SK-N-SH (cell line): ENCODE data around the gene ELOVL6. TPM values are rescaled to one million over a fixed set of nuclear protein-coding genes. Genes with fewer than 3 reads are reported as not detected.

Experiments
- CTCF ChIA-PET: fragments of 300-600, 350-600 bp; formaldehyde crosslinking; extraction: SDS; loops from one replicate; lab custom pipeline; 2021; lab: Yijun Ruan, JAX
- POLR2A ChIA-PET: fragments of 350-600 bp; sonication (Branson Sonifier 250); formaldehyde crosslinking; extraction: SDS; loops from one replicate; lab custom pipeline; 2020; ENCODE audit warnings: antibody characterized with exemption, inconsistent platforms; lab: Yijun Ruan, JAX
- DNase-seq: peaks from one replicate; pipeline ENCODE4 v3.0.0; 2012
- H2AFZ ChIP-seq: fragments of 200-600 bp; sonication (generic); 2 replicates; pipeline ENCODE4 v1.8.1; 2016; ENCODE audit warnings: antibody characterized with exemption, mild to moderate bottlenecking, low read depth
- H3F3A ChIP-seq: fragments of 200-600 bp; sonication (generic); replicated peaks from 2 replicates; pipeline ENCODE3; 2016; ENCODE audit warnings: antibody characterized with exemption, mild to moderate bottlenecking; ENCODE audit not compliant: insufficient read depth
- H3K27ac ChIP-seq, 2 experiments: fragments of 200-500 bp in 1 of 2; fragments of 200-600 bp in 1 of 2; sonication (Bioruptor generic) in 1 of 2; sonication (generic), shearing (Covaris generic) in 1 of 2; 2 replicates each; pipeline versions ENCODE4 v1.5.1 to v1.6.1; 2014 to 2016; ENCODE audit warnings: low read depth in 2 of 2, inconsistent platforms in 1 of 2, low read length in 1 of 2, mild to moderate bottlenecking in 1 of 2, mixed read lengths in 1 of 2
- H3K27me3 ChIP-seq: fragments of 200-600 bp; sonication (generic), shearing (Covaris generic); 2 replicates; pipeline ENCODE4 v1.6.1; 2016; ENCODE audit warnings: mixed run types; ENCODE audit not compliant: insufficient read depth
- H3K36me3 ChIP-seq, 2 experiments: fragments of 200-500 bp in 1 of 2; fragments of 200-600 bp in 1 of 2; sonication (Bioruptor generic) in 1 of 2; sonication (generic) in 1 of 2; replicated peaks in 1 of 2; 2 replicates each; pipeline versions ENCODE3 to v1.5.1; 2014 to 2016; ENCODE audit warnings: low read length in 1 of 2, mild to moderate bottlenecking in 1 of 2; ENCODE audit not compliant: insufficient read depth in 2 of 2, control insufficient read depth in 1 of 2
- H3K4me1 ChIP-seq, 2 experiments: fragments of 200-500 bp in 1 of 2; fragments of 200-600 bp in 1 of 2; sonication (Bioruptor generic) in 1 of 2; sonication (generic), shearing (Covaris generic) in 1 of 2; 2 replicates each; pipeline versions ENCODE4 v1.5.1 to v1.6.1; 2014 to 2016; ENCODE audit warnings: low read depth in 1 of 2, low read length in 1 of 2, mixed run types in 1 of 2; ENCODE audit not compliant: insufficient read depth in 2 of 2, control insufficient read depth in 1 of 2
- H3K4me2 ChIP-seq: fragments of 200-600 bp; sonication (generic), shearing (Covaris generic); 2 replicates; pipeline ENCODE4 v1.6.1; 2017; ENCODE audit warnings: mixed run types
- H3K4me3 ChIP-seq, 2 experiments: fragments of 200-500 bp in 1 of 2; fragments of 200-600 bp in 1 of 2; sonication (Bioruptor generic) in 1 of 2; sonication (generic), shearing (Covaris generic) in 1 of 2; 2 replicates each; pipeline versions ENCODE4 v1.5.1 to v1.8.1; 2014 to 2016; ENCODE audit warnings: low read depth in 2 of 2, inconsistent platforms in 1 of 2, low read length in 1 of 2, mild to moderate bottlenecking in 1 of 2, mixed read lengths in 1 of 2, moderate library complexity in 1 of 2
- H3K79me2 ChIP-seq: fragments of 200-600 bp; sonication (generic); 2 replicates; pipeline ENCODE4 v1.8.1; 2017; ENCODE audit warnings: mild to moderate bottlenecking; ENCODE audit not compliant: insufficient read depth
- H3K9ac ChIP-seq: fragments of 200-600 bp; sonication (generic); 2 replicates; pipeline ENCODE4 v1.6.1; 2017; ENCODE audit warnings: mixed run types
- H3K9me2 ChIP-seq: fragments of 200-600 bp; sonication (generic); 2 replicates; pipeline ENCODE4 v1.6.1; 2017; ENCODE audit warnings: mixed run types
- H3K9me3 ChIP-seq: fragments of 200-600 bp; sonication (generic); 2 replicates; pipeline ENCODE4 v1.6.1; 2017; ENCODE audit warnings: mixed run types, mild to moderate bottlenecking, moderate library complexity
- H4K20me1 ChIP-seq: fragments of 200-600 bp; sonication (generic); 2 replicates; pipeline ENCODE4 v1.6.1; 2017; ENCODE audit warnings: mild to moderate bottlenecking, mixed run types; ENCODE audit not compliant: insufficient read depth
- CHD2 ChIP-seq: fragments of 150-350 bp; IDR thresholded peaks from 2 replicates; pipeline ENCODE4 v1.6.1; 2018; ENCODE audit warnings: low read length; ENCODE audit not compliant: partially characterized antibody
- EP300 ChIP-seq, 2 experiments: IDR thresholded peaks; 2 replicates each; pipeline versions ENCODE4 v1.4.0 to v1.6.1; 2012; ENCODE audit warnings: borderline replicate concordance in 1 of 2, low read depth in 1 of 2, low read length in 1 of 2
- FOSL2 ChIP-seq: IDR thresholded peaks from 2 replicates; pipeline ENCODE4 v1.4.0; 2012; ENCODE audit warnings: low read depth, mild to moderate bottlenecking, moderate library complexity, borderline replicate concordance
- FOXJ3 ChIP-seq: sonication (generic); formaldehyde crosslinking; IDR thresholded peaks from 2 replicates; pipeline ENCODE4 v1.5.1; 2020; ENCODE audit warnings: mild to moderate bottlenecking, missing genetic modification reagents
- GATA2 ChIP-seq: sonication (generic); formaldehyde crosslinking; IDR thresholded peaks from 2 replicates; pipeline ENCODE4 v1.5.0; 2020; ENCODE audit warnings: mild to moderate bottlenecking, missing genetic modification reagents
- MEF2A ChIP-seq: IDR thresholded peaks from 2 replicates; pipeline ENCODE4 v1.4.0; 2012; ENCODE audit warnings: low read depth, borderline replicate concordance
- MXI1 ChIP-seq: IDR thresholded peaks from 2 replicates; pipeline ENCODE4 v1.6.1; 2012; ENCODE audit warnings: mild to moderate bottlenecking, low read depth, low read length, improper control_type of control experiment
- NRF1 ChIP-seq: IDR thresholded peaks from 2 replicates; pipeline ENCODE4 v1.6.1; 2012; ENCODE audit warnings: low read depth, mild to moderate bottlenecking, low read length
- SMC3 ChIP-seq: IDR thresholded peaks from 2 replicates; pipeline ENCODE4 v1.6.1; 2012; ENCODE audit warnings: low read depth, low read length, improper control_type of control experiment
- TAF1 ChIP-seq: IDR thresholded peaks from 2 replicates; pipeline ENCODE4 v1.6.1; 2012; ENCODE audit warnings: low read depth, mild to moderate bottlenecking, low read length, moderate library complexity, borderline replicate concordance
- TCF12 ChIP-seq: IDR thresholded peaks from 2 replicates; pipeline ENCODE4 v1.4.0; 2012
- TEAD4 ChIP-seq: IDR thresholded peaks from 2 replicates; pipeline ENCODE4 v1.4.0; 2012; ENCODE audit warnings: mild to moderate bottlenecking, borderline replicate concordance; ENCODE audit not compliant: insufficient read depth
- YY1 ChIP-seq: IDR thresholded peaks from 2 replicates; pipeline ENCODE4 v1.4.0; 2012; ENCODE audit warnings: low read depth, mild to moderate bottlenecking
- WGBS: methylation state at CpG from one replicate; pipeline ENCODE4 v1.1.6; 2017; ENCODE audit warnings: low lambda C conversion rate; 5-methylcytosine and 5-hydroxymethylcytosine counted together
- polyA plus RNA-seq, 3 experiments: library from polyadenylated mRNA; depleted of rRNA; stranded (reverse); fragments of >200 nt; gene quantifications; 2 replicates each; pipeline ENCODE4 v1.2.3, GENCODE V29; 2012
- TF ChIP-seq, protein P1 (sequence below): IDR thresholded peaks from 2 replicates; pipeline ENCODE4 v1.4.0; 2012; ENCODE audit warnings: low read depth, borderline replicate concordance
- TF ChIP-seq, protein P2 (sequence below): IDR thresholded peaks from 2 replicates; pipeline ENCODE4 v1.4.0; 2012; ENCODE audit warnings: low read depth
- TF ChIP-seq, protein P3 (sequence below): fragments of 150-350 bp; IDR thresholded peaks from 2 replicates; pipeline ENCODE4 v1.6.1; 2016; ENCODE audit warnings: mild to moderate bottlenecking, low read depth, low read length
- TF ChIP-seq, protein P4 (sequence below): fragments of 150-350 bp; IDR thresholded peaks from 2 replicates; pipeline ENCODE4 v1.6.1; 2017; ENCODE audit warnings: antibody characterized with exemption, low read length, low read depth, borderline replicate concordance

Gene ELOVL6
- polyA plus RNA-seq, 1 of the 3 experiments (the other 2 are of a cell fraction): 9.0 TPM

DNA sequence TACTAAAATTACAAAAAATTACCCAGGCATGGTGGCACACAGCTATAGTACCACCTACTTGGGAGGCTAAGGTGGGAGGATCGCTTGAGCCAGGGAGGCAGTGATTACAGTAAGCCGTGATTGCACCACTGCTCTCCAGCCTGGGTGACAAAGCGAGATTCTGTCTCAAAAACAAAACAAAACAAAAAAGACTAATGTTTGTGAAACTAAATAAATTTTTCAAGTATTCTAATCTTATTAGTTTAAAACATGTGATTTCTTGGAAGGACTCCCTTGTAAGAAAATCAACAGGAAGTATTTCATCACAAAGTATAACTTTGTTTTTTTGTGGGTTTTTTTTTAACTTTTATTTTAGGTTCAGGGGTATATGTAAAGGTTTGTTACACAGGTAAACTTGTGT, 196.1 kb downstream of the ELOVL6 start:
- Histone ChIP-seq H3K27ac (no peak overlapping the region), H3K4me3 (no peak overlapping the region)
- no peak for TF ChIP-seq MXI1
- TF ChIP-seq NRF1: no peak
- TF ChIP-seq, protein P1, sequence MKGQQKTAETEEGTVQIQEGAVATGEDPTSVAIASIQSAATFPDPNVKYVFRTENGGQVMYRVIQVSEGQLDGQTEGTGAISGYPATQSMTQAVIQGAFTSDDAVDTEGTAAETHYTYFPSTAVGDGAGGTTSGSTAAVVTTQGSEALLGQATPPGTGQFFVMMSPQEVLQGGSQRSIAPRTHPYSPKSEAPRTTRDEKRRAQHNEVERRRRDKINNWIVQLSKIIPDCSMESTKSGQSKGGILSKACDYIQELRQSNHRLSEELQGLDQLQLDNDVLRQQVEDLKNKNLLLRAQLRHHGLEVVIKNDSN: no peak
- TF ChIP-seq CHD2: no peak
- TF ChIP-seq FOXJ3 (CRISPR knock-in tag): no peak
- no peak for TF ChIP-seq YY1
- TF ChIP-seq, protein P2, sequence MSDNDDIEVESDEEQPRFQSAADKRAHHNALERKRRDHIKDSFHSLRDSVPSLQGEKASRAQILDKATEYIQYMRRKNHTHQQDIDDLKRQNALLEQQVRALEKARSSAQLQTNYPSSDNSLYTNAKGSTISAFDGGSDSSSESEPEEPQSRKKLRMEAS: no peak
- TF ChIP-seq FOSL2: no peak
- TF ChIP-seq TEAD4: no peak
- no peak for TF ChIP-seq EP300 (IDR thresholded peaks at IDR 0.05; ENCODE audit: borderline replicate concordance in 1 of 2, low read depth in 1 of 2, low read length in 1 of 2)
- TF ChIP-seq, protein P3, sequence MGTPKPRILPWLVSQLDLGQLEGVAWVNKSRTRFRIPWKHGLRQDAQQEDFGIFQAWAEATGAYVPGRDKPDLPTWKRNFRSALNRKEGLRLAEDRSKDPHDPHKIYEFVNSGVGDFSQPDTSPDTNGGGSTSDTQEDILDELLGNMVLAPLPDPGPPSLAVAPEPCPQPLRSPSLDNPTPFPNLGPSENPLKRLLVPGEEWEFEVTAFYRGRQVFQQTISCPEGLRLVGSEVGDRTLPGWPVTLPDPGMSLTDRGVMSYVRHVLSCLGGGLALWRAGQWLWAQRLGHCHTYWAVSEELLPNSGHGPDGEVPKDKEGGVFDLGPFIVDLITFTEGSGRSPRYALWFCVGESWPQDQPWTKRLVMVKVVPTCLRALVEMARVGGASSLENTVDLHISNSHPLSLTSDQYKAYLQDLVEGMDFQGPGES: no peak
- TF ChIP-seq, protein P4, sequence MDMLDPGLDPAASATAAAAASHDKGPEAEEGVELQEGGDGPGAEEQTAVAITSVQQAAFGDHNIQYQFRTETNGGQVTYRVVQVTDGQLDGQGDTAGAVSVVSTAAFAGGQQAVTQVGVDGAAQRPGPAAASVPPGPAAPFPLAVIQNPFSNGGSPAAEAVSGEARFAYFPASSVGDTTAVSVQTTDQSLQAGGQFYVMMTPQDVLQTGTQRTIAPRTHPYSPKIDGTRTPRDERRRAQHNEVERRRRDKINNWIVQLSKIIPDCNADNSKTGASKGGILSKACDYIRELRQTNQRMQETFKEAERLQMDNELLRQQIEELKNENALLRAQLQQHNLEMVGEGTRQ: no peak
- TF ChIP-seq MEF2A: no peak
- TF ChIP-seq TAF1: no peak
- TF ChIP-seq TCF12: no peak
- no peak for TF ChIP-seq SMC3
- TF ChIP-seq GATA2: no peak
- TF ChIP-seq, all 33 proteins: peak for 0
- Histone ChIP-seq H2AFZ (no peak overlapping the region), H3K9ac (no peak overlapping the region), H3K36me3 (no peaks in the 10 kb centered on the region), H3K9me3 (no peaks in the 10 kb centered on the region), H3K27me3 (no peaks in the 10 kb centered on the region), H3K79me2 (no peaks in the 10 kb centered on the region), H4K20me1 (no peaks in the 10 kb centered on the region), H3K4me1 (no peaks in the 10 kb centered on the region; a peak in 1 of 4 replicates), H3K9me2 (no peaks in the 10 kb centered on the region), H3F3A (no peaks in the 10 kb centered on the region), H3K4me2 (no peak overlapping the region)
- CTCF ChIA-PET: interaction anchor here (1.1 to 19.2 kb wide), 2 partner anchors 343 to 515 kb away, joined by 4 to 591 read pairs; no protein-coding TSS in a partner anchor
- DNase-seq: no peak
- POLR2A ChIA-PET: no interaction called here
- WGBS: 34% methylated on average over 3 of the region's 3 CpGs
